ENCODE data around the gene TTC28. TPM values are rescaled to one million over a fixed set of nuclear protein-coding genes. Genes with fewer than 3 reads are reported as not detected.
"Not testable (repeated sequence)": the region's sequence is repeated elsewhere in the genome, so short reads cannot be mapped to it uniquely, and the experiment has no call there.

TTC28 gene
- total RNA-seq, 4 donors from 2014 or later = 43.8 to 130 (median 92.0) TPM

DNA sequence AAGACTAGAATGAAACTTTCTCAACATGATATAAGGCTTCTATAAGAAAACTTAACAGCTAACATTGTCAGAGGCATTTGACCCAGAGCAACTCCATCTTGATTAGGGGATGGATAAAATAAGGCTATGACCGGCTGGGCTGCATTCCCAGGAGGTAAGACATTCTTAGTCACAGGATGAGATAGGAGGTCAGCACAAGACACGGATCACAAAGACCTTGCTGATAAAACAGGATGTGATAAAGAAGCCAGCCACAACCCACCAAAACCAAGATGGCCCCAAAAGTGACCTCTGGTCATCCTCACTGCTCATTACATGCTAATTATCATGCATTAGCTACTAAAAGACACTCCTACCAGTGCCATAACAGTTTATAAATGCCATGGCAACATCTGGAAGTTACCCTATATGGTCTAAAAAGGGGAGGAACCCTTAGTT is 135.2 kb downstream of the TTC28 start:
- Histone ChIP-seq H3K36me3 (no peaks in the 10 kb centered on the region), H3K9me3 (peaks cover 0 to 4% of the 10 kb centered on the region in 2 donors), H3K27me3 (no peaks in the 10 kb centered on the region), H3K4me3 (no peak overlapping the region), H3K4me1 (no peaks in the 10 kb centered on the region), H3K27ac (no peak overlapping the region)
- no peak for DNase-seq
- TF ChIP-seq CTCF (IDR thresholded peaks at IDR 0.05) = no peak
- TF ChIP-seq POLR2A (IDR thresholded peaks at IDR 0.05) = no peak
- intact Hi-C loops (cut with DNase I; ENCODE audit: low total_unique reads) = no loop called here

DNA sequence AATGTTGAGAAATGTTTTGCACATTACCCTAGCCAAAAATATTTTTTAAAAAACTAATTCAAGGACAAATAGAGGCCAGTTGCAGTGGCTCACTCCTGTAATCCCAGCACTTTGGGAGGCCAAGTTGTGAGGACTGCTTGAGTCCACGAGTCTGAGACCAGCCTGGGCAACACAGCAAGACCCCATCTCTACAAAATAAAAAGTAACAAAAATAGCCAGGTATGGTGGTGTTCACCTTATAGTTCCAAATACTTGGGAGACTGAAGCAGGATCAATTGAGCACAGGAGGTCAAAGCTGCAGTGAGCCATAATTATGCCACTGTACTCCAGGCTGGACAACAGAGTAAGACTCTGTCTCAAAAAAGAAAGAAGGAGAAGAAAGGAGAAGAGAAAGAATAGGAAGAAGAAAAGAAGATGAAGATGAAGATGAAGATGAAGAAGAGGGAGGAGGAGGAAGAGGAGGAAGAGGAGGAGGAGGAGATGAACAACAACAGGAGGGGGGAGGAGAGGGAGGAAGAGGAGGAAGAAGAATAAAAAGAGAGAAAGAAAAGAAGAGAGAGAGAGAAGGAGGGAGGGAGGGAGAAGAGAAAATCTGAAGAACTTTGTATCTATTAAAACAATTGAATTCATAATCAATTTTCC is 136.5 kb downstream of the TTC28 start:
- Histone ChIP-seq H3K27me3 (no peaks in the 10 kb centered on the region), H3K4me3 (no peak overlapping the region), H3K27ac (no peak overlapping the region), H3K36me3 (no peaks in the 10 kb centered on the region), H3K4me1 (no peaks in the 10 kb centered on the region), H3K9me3 (peaks cover 0 to 4% of the 10 kb centered on the region in 2 donors)
- TF ChIP-seq CTCF (IDR thresholded peaks at IDR 0.05) (no peak), POLR2A (IDR thresholded peaks at IDR 0.05) (no peak)
- DNase-seq = no peak
- intact Hi-C loops (cut with DNase I; ENCODE audit: low total_unique reads) = no loop called here

- no peaks in the 10 kb centered on the region for H3K27me3 ChIP-seq
- peaks cover 0 to 4% of the 10 kb centered on the region in 2 donors for H3K9me3 ChIP-seq
- no peak overlapping the region for H3K27ac ChIP-seq
- no peaks in the 10 kb centered on the region for H3K36me3 ChIP-seq
- DNase-seq = no peak
- TF ChIP-seq CTCF (IDR thresholded peaks at IDR 0.05) (no peak), POLR2A (IDR thresholded peaks at IDR 0.05) (no peak)
- no peak overlapping the region for H3K4me3 ChIP-seq
- no peaks in the 10 kb centered on the region for H3K4me1 ChIP-seq
- intact Hi-C loops (cut with DNase I; ENCODE audit: low total_unique reads) = no loop called here
Measured at GRCh38 chr22:28541137-28541536, 138.5 kb downstream of the TTC28 start.

- TF ChIP-seq CTCF (IDR thresholded peaks at IDR 0.05) (no peak), POLR2A (IDR thresholded peaks at IDR 0.05) (no peak)
Measured at GRCh38 chr22:28538922-28539321, 140.7 kb downstream of the TTC28 start.

GRCh38 chr22:28530565-28530964 is 149.1 kb downstream of the TTC28 start:
- H3K36me3 ChIP-seq; H3K9me3 ChIP-seq; intact Hi-C loops (cut with DNase I; ENCODE audit: low total_unique reads); H3K4me1 ChIP-seq; H3K27ac ChIP-seq; DNase-seq; H3K4me3 ChIP-seq; H3K27me3 ChIP-seq: not testable (repeated sequence)

More at GRCh38 chr22:28538922-28539321, 140.7 kb downstream of the TTC28 start:
- Histone ChIP-seq H3K9me3 (peaks cover 0 to 4% of the 10 kb centered on the region in 2 donors), H3K27ac (no peak overlapping the region), H3K4me1 (no peaks in the 10 kb centered on the region), H3K4me3 (no peak overlapping the region), H3K27me3 (no peaks in the 10 kb centered on the region), H3K36me3 (no peaks in the 10 kb centered on the region)
- DNase-seq = no peak
- intact Hi-C loops (cut with DNase I; ENCODE audit: low total_unique reads) = no loop called here

GRCh38 chr22:28529144-28529543 is 150.5 kb downstream of the TTC28 start:
- H3K4me1 ChIP-seq; H3K27ac ChIP-seq; H3K4me3 ChIP-seq; H3K9me3 ChIP-seq; DNase-seq; H3K27me3 ChIP-seq; H3K36me3 ChIP-seq; intact Hi-C loops (cut with DNase I; ENCODE audit: low total_unique reads): not testable (repeated sequence)

Measured in uterus (tissue), 4 donors.